TTC549 (cell line): ENCODE measurements around the gene RAP2C.
"Not testable (repeated sequence)": the region's sequence is repeated elsewhere in the genome, so short reads cannot be mapped to it uniquely, and the experiment has no call there.

Experiments
- FAIRE-seq: peaks from 2 replicates; lab custom pipeline; 2012; peaks lifted over from hg19 to GRCh38; lab: Jason Lieb, UNC

The RAP2C gene

DNA sequence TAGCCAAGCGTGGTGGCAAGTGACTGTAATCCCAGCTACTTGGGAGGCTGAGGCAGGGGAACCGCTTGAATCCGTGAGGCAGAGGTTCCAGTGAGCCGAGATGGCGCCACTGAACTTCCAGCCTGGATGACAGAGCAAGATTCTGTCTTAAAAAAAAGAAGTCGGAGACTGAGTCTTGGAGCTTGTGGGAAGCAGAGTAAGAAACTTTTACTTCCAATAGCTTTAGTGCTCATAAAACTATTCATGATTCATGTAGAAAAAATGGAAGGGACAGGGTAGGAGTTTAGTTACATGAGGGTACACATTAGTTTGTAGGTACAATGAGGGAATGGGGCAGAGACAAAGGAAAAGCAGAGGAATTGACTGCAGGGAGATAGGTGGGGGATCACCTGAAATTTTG, 19.3 kb downstream of the RAP2C start:
- FAIRE-seq = no peak

DNA sequence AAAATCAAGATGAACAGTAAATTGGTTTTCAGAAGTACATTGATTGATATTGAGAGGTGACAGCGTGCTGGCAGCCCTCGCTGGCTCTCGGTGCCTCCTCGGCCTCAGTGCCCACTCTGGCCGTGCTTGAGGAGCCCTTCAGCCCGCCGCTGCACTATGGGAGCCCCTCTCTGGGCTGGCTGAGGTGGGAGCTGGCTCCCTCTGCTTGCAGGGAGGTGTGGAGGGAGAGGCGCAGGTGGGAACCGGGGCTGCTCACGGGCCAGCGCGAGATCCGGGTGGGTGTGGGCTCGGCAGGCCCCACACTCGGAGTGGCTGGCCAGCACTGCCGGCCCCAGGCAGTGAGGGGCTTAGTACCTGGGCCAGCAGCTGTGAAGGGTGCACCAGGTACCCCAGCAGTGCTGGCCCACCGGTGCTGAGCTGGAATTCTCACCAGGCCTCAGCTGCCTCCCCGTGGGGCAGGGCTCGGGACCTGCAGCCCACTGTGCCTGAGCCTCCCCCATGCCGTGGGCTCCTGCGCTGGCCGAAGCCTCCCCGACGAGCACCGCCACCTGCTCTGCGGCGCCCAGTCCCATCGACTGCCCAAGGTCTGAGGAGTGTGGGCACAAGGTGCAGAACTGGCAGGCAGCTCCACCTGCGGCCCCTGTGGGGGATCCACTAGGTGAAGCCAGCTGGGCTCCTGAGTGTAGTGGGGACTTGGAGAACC, 25.2 kb downstream of the RAP2C start:
- FAIRE-seq = no peak

DNA sequence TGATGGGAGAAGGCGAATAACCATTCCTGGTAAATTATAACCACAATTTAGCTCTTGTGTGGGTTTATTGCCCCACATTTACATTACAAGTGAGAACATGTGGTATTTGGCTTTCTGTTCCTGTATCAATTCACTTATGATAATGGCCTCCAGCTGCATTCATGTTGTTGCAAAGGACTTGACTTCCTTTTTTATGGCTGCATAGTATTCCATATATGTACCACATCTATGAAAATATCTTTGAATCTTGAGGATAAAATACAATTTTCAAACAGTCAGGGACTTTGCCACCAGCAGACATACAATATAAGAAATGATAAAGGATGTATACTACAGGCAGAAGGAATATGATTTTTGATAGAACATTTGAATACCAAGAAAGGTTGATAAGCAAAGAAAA, 27.3 kb downstream of the RAP2C start:
- no peak for FAIRE-seq

DNA sequence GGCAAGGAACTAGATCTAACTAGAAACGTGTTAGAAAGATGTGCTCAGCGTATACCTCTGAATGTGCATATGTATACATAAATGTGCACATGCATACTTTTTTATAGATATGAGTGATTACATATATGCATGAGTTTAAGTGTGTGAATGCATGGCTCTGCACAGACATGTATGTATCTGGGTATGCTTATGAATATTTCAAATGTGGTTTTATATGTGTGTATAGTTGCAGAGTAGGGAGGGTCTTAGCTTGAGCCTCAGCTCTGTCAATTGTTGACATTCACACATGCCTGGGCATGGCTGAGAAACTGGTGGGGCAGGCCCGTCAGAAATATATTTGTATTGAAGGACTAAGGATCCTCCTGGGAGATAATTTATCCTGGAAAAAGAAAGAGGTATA, 31.1 kb downstream of the RAP2C start:
- FAIRE-seq = no peak

DNA sequence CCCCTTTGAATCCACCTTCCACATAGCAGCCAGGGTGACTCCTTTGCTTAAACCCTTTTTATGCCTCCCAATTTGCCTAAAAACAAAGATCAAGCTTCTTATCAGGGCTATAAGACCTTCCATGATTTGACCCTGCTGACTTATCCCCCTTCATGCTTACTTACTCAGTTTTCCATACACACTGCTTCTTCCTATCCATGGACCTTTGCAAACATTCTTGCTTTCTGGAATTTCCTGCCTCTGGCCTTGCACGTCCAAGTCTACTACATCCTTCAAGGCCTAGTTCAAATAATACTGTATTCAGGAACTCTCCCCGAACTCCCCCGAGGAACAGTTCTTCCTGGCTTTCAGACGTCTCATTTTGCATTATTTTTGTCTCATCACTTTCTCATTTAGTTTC, 31.8 kb downstream of the RAP2C start:
- no peak for FAIRE-seq

DNA sequence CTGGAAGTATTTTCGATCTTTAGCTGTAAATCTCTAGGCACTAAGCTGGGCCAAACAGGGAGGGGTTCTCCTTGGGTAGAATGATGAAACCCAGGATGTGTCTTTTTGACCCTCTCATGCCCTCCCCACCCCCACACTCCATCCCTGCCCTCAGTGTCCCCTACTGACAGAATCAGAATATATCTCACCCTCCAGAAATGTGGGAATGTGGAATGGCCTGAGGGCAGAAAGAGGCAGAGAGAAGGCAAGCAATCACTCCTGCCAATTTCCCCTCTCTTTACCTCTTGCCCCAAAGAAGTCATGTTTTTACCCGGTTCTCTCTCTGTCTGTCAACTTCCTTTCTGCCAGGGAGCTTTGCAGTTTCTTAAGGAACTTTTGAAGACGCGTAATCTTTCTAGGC, 34.4 kb downstream of the RAP2C start:
- FAIRE-seq = no peak

DNA sequence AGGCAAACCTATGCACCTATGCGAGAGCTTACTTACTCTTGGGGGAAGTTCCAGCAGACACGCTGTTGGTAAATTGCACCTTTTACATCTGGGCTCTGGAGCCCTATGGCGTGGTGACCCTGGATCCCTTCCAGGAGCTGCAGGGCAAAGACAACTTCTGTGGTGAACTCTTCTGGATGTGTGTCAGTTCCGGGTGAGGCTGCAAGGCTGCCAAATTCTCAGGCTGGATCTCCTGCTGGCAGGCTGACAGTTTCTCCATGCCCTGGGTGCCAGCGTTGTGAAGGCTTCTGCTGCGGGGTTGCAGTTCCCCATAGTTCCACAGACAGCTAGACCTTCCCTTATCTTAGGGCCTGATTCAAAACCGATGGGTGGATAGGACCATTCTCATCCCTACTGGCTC, 37.9 kb downstream of the RAP2C start:
- no peak for FAIRE-seq

DNA sequence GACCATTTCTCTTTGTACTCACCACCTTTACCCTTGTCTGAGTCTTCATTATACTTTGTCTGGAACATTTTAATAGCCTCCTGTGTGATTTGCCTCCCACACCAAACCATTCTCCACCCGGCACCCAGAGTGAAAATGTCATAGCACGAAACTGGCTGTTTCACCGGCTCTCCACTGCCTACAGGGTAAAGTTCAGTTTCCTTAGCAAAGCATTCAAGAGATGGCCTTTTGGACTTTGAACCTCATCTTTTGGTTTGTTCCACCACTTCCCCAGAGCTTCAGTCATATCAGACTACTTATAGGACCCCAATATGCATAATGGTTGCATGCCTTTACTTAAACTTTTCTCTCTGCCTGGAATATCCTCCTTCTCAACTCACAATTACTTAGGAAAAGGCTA, 38.3 kb downstream of the RAP2C start:
- no peak for FAIRE-seq

DNA sequence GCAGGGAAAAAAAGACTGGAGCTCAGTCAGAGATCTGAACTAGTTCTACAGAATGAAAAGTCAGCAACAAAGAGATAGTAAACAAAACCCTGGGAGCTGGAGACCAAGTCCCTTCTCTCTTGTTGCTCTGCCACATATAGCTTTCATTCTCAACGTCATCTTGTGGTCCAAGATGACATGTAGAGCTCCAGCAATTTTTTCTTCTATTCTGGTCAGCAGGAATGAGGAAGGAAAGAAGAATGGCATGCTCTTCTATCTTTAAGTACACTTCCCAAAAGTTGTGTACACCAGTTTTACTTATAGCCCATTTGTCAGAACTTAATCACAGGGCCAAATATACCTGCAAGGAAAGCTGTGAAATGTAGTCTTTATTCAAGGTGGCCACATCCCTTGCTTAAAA, 45.6 kb downstream of the RAP2C start:
- no peak for FAIRE-seq

DNA sequence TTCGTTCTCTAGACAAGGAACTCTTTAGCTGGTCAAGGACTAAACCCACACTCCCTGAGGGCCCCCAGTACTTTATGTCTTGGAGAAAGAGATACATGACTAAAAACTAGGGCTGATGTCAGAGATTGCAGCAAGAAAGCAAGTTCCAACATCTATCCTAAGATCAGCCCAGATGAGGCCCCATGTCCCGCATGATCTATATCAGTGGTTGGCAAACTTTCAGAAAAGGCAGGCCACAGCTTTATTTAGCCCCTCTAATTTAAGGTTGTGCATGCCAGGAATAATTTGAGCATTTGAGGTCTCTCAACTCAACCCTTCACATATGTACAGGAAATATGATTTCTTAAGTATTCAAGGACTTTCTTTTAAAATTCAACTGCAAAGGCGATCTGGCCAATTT, 47.4 kb downstream of the RAP2C start:
- FAIRE-seq = no peak

DNA sequence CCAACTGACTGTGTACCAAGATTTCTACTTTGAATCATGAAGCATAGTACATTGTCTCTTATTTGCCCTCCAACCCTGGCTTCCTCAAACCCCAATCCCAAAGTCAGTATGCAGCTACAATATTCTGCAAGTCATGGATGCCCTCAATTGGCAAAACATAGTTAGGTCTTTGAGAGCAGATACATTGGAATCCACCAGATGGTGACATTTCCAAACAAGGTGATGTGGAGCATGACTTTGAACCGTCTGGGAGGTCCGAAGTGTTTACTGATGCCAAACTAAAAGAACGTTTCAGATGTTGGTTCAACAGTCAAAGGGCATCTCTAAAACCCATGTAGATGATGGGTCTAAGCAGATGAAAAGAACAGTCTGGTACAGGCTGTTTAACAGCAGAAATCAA, 47.8 kb downstream of the RAP2C start:
- FAIRE-seq = no peak

DNA sequence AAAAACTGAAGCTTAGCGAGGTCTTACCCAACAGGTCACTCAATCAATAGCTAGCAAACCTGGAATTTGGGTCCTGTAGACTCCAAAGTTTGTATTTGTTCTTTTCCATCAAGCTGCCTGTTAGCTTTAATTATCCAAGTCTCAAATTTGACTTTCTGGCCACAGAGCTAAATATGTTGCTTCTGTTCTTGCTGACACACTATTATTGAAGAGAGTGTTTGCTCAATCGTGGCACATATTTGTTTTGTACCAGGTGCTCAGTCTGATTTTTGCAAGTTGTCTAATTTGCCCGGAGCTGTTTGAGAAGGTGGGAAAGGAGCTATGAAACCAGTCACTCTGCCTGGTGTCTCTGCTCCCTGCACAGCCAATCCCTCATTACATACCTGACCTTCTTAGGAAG, 49.7 kb downstream of the RAP2C start:
- no peak for FAIRE-seq

DNA sequence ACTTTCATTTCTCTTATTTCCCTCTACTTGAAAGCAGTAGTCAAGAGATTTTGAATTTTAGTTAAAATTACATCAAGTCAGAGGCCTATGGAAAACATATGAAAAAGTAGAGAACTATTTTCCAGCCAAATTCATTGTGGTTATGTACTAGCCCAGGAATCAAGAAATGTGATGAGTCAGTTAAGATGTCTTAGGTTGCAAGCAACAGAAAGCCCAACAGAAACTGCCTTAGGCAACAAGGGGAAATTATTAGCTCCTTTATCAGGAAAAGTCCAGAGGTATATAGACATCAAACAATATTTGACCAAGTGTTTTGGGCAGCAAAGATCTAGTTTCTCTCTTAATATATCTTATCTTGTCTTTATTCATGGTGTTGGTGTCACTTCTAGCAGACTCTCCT, 53.6 kb downstream of the RAP2C start:
- no peak for FAIRE-seq

DNA sequence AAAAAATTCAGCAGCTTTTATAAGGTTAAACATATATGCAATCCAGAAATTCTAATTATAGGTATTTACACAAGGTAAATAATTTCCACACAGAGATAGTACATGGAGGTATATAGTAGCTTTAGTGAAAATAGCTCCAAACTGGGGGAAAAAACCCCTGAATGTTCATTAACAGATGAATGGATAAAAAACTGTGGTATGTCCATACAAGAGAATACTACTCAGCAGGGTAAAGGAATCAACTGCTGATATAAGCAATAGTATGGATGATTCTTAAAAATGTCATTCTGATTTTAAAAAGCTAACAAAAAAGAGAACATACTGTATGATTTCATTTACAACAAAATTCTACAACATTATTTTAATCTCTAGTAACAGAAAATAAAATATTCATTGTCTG, 54.2 kb downstream of the RAP2C start:
- FAIRE-seq = no peak

DNA sequence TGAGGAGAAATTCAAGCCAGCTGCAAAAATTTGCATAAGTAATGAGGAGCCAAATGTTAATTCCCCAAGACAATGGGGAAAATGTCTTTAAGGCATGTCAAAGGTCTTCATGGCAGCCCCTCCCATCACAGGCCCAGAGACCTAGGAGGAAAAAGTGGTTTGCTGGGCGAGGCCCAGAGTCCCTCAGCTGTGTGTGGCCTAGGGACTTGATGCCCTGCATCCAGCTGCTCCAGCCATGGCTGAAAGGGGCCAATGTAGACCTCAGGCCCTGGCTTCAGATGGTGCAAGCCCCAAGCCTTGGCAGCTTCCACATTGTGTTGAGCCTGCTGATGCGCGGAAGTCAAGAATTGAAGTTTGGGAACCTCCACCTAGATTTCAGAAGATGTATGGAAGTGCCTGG, 56.2 kb downstream of the RAP2C start:
- FAIRE-seq = not testable (repeated sequence)

DNA sequence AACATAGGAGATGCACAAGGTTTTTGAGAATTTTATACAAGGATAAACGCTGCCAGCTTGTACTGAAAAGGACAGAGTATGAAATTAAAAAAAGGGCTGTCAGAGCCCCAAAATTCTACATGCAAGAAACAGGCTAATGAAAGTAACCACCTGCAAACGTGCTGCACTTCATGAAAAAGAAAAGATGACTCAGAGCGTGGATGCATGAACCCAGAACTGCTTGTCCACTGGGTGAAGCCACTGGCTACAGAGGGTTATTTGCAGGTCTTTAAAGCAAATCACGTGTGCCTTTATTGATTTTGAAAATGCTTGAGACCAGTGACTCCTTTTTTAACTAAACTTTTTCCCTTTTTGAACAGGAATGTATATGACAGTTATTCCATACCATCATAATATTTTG, 66.1 kb downstream of the RAP2C start:
- no peak for FAIRE-seq
